ENCODE results near the gene PCNX1. TPM values are rescaled to one million over a fixed set of nuclear protein-coding genes. Genes with fewer than 3 reads are reported as not detected.

PCNX1 gene
- total and polyA plus RNA-seq, 2 of the 4 experiments (the other 2 are of a cell fraction), result 15.0 to 43.7 TPM

- Histone ChIP-seq H2AK5ac (ENCODE audit: low read depth, low read length) (no peak overlapping the region), H3K4me3 (ENCODE audit: insufficient read depth, low read depth, low read length) (no peak overlapping the region), H3K4me2 (ENCODE audit: low read depth, low read length) (no peak overlapping the region; the same call in 1 of the 2 replicates), H3K4me1 (ENCODE audit: control insufficient read depth, insufficient read depth, low read length) (no peaks in the 10 kb centered on the region), H3K36me3 (ENCODE audit: control insufficient read depth, insufficient read depth, low read length) (no peaks in the 10 kb centered on the region), H3K9me1 (ENCODE audit: insufficient read depth, low read length) (no peaks in the 10 kb centered on the region), H2BK15ac (ENCODE audit: low read depth, low read length) (no peak overlapping the region), H3K4ac (ENCODE audit: low read depth, low read length) (no peak overlapping the region), H4K5ac (ENCODE audit: low read depth, low read length) (no peak overlapping the region), H3K79me1 (ENCODE audit: low read depth in 1 of 2, low read length in 2 of 2) (no peaks in the 10 kb centered on the region), H3K14ac (replicated peaks; ENCODE audit: low read depth, low read length) (no peak overlapping the region), H4K8ac (ENCODE audit: low read depth in 2 of 2, low read length in 2 of 2) (peak overlapping the region; percentile 15 to 31; a peak in 1 of 4 replicates), H3K27ac (ENCODE audit: insufficient read depth, low read length) (no peak overlapping the region), H3K23ac (ENCODE audit: low read depth, low read length) (no peak overlapping the region), H3K18ac (ENCODE audit: low read depth, low read length) (no peak overlapping the region), H3K27me3 (ENCODE audit: control insufficient read depth, insufficient read depth, low read length) (no peaks in the 10 kb centered on the region), H4K20me1 (ENCODE audit: insufficient read depth, low read length) (no peaks in the 10 kb centered on the region), H2AFZ (replicated peaks; ENCODE audit: low read length, poor library complexity) (no peak overlapping the region), H3K9me3 (ENCODE audit: control insufficient read depth, insufficient read depth, low read length) (peaks cover 4% of the 10 kb centered on the region), H2BK5ac (ENCODE audit: low read depth, low read length, poor library complexity, severe bottlenecking) (no peak overlapping the region), H4K91ac (ENCODE audit: insufficient read depth, low read depth, low read length) (no peak overlapping the region), H2AK9ac (replicated peaks; ENCODE audit: low read depth, low read length, poor library complexity) (no peak overlapping the region), H3K56ac (ENCODE audit: extremely low read depth, insufficient read depth, low read length) (no peak overlapping the region), H3K9ac (ENCODE audit: low read depth, low read length) (no peak overlapping the region), H2BK20ac (ENCODE audit: low read depth, low read length) (no peak overlapping the region), H2BK120ac (ENCODE audit: low read depth, low read length) (no peak overlapping the region)
- ChIA-PET CTCF (no interaction called here), POLR2A (ENCODE audit: unreplicated experiment) (no interaction called here)
- in situ Hi-C loops (cut with MboI; ENCODE audit: low sequenced_read_pairs) (no loop called here), dilution Hi-C loops (cut with HindIII; ENCODE audit: low sequenced_read_pairs, unreplicated experiment) (no loop called here), intact Hi-C loops (cut with micrococcal nuclease) (no loop called here)
- TF ChIP-seq SMC3 (IDR thresholded peaks at IDR 0.05; ENCODE audit: low read depth, low read length) (no peak), MAFK (IDR thresholded peaks at IDR 0.05; ENCODE audit: low read depth, low read length) (no peak), RAD21 (IDR thresholded peaks at IDR 0.05; ENCODE audit: low read length) (no peak), NFE2L2 (IDR thresholded peaks at IDR 0.05; ENCODE audit: low read depth, low read length) (no peak), POLR2A (IDR thresholded peaks at IDR 0.05; ENCODE audit: low read depth, low read length) (no peak), CTCF (conservative IDR thresholded peaks at IDR 0.05; ENCODE audit: low read depth, low read length) (no peak), BHLHE40 (IDR thresholded peaks at IDR 0.05; ENCODE audit: low read depth, low read length) (no peak)
- DNase-seq (no peak), ATAC-seq (ENCODE audit: low read depth) (no peak)
- no TSS peak for BruUV-seq (replicated peaks)
- WGBS, 2 experiments (ENCODE audit: extremely low coverage in 2 of 2, insufficient read length in 1 of 2), result no CpG with 5 or more reads among the region's 10 CpGs
Observed at GRCh38 chr14:70871863-70872677, 35.2 kb upstream of the PCNX1 start.
